HG02981 (cell line): ENCODE results near the gene FAM83G.

ENCODE experiments used
- ATAC-seq: cut with Tn5 transposase; IDR thresholded peaks from one replicate; pipeline ENCODE4 v1.9.1; 2021; ENCODE audit warnings: mild to moderate bottlenecking, moderate library complexity; ENCODE audit not compliant: unreplicated experiment

The FAM83G gene

DNA sequence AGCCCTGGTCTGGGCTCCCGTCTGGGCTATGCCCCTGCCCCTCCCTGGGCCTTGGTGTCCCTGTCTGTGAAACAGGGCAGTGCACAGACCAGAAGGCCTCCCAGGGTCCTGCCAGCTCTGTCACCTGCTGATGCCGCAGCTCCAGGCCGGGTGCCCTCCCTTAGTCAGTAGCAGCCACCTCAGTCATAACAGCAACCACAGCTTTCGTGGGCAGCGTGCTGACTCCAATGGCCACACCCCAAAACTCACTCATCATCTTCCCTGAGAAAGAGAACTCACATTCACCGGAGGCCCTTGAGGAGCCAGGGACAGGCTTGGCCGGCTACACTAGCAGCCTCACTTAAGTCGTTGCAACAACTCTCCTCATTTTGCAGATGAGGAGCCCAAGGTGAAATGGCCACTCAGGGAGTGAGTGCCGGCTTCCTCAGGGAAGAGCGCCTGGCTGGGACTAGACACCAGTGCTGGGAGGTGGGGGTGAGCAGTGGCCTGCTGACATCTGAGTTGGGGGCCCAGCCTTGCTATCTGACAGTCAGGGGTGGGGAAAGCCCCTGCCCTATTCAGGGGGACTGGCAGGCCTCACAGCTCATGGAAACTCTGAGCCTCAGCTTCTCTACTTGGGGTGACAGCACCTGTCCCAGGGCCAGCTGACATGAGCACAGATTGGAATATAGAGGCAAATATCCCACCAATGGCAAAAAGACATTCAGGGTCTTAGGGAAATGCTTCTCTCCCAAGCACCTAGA lies 30.0 kb downstream of the FAM83G start:
- no peak for ATAC-seq

DNA sequence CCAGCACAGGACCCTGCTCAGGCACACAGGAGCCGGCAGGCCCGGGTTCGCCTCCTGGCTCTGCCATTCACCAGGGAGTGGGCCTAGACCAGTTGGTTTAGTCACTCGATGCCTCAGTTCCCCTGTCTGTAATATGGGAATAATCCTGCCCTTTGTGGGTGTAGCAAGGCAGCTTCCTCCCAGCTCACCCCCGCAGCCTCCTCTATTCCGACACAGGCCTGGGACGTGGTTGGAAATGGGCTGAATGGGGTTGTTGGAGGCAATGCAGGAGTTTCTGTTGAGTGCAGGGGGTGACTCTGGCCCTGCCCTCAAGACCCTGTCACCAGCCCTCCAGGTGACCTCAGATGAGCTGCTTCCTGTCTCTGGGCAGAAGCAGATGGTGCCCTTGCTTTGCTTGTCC lies 32.8 kb downstream of the FAM83G start:
- no peak for ATAC-seq

DNA sequence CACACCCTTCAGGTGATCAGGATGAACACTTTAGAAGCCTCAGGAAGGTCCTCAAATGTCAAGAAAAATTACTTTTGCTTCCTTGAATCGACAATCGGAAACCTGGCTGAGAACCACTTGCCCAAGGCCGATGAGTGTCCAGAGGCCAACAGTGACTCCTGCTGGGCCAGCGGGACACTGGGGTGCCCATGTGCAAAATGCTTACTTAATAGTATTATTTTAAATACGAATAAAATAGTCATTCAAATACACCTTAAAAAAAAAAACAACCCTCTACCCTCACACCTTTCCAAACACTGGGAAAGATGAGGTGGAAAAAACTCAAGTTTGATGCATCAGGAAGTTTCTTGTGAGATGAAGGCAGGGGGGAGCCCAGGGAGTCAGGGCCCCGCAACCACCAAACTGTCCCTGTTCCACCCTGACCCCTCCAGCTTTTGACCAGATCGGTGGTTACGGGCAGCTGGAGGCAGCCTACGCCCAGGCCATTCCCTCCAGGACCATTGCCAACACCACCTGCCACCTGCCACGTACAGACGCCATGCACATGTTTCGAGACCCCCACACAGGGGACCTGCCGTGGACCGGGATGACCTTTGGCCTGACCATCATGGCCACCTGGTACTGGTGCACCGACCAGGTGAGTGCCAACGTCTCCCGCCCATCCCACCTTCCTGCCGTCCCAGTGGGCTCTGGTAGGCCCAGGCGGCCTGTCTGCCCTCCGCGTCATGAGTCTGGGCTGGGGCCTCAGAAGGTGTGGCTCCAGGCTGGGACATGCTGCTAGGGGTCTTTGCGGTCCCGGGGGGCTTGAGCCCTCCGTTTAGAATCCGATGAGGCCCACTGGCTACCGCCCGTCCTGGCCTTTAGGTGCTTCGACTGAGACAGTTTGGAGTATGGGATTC lies 33.7 kb downstream of the FAM83G start:
- no peak for ATAC-seq

DNA sequence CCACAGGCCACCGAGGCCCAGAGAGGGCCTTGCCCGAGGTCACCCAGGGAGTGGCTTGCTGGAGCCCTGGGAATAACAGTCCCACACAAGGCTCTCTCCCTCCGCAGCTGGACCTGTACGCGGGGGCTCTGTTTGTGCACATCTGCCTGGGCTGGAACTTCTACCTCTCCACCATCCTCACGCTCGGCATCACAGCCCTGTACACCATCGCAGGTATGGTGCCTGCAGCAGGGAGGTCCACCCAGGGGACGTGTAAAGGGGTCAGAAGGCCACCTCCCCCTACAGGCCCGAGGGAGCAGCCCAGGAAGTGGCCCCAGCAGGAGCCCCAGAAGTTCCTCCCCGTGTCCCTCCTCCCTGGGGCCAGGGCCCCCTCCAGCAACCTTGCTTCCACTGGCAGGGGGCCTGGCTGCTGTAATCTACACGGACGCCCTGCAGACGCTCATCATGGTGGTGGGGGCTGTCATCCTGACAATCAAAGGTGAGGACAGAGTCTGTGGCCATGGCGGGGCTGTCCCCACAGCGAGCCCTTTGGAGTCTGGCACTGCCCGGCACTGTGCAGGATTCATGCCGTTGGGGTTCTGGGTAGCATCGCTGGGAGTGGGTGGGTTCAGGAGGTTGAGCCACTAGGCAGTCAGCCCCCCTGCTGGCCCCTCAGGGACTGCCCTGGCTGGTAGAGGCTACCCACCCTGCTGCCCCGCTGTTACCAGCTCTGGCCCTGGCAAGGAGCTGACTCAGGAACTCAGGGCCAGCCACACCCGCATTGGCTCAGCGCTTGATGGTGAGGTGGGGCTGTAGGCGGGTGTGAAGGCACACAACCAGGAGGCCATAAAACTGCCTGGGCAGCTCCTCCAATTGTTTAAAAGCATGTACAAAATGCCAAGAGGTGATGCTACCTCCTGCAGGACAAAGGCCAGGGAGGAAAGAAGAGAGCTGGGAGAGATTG lies 35.3 kb downstream of the FAM83G start:
- no peak for ATAC-seq

DNA sequence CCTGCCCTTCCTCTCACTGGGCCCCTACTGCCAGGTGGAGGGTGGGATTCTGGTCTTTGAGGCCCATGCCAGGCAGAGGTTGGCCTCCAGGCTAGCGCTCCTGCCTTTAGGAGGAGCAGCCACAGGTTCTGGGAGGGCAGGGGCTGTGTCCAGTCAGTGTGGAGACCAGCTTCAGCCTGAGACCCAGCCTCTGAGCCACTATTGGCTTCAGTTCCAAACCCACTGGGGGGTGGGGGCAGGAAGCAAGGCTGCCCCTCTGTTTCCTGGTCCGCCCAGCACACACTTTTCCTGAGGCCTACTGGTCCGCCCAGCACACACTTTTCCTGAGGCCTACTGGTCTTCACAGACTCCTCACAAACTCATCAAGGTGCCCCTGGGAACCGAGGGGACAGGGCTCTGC lies 36.2 kb downstream of the FAM83G start:
- no peak for ATAC-seq

DNA sequence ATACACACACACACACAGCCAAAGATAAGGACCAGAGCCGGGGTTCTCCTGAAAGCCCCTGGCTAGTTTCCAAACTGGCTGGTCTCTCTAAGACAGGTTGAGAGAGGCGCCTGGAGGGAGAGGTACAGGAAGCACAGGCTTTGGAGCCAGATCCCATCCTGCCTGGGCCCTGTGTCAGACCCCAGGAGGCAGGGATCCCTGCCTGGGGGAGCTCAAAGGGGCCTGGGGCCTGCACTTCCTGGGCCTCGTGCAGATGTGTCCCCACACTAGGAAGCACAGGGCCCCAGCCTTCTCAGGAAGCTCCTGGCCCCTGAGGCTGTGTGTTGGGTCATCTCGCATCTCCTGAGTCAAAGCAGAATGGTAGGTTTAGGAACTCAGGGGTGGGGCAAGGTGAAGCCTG lies 36.6 kb downstream of the FAM83G start:
- no peak for ATAC-seq

DNA sequence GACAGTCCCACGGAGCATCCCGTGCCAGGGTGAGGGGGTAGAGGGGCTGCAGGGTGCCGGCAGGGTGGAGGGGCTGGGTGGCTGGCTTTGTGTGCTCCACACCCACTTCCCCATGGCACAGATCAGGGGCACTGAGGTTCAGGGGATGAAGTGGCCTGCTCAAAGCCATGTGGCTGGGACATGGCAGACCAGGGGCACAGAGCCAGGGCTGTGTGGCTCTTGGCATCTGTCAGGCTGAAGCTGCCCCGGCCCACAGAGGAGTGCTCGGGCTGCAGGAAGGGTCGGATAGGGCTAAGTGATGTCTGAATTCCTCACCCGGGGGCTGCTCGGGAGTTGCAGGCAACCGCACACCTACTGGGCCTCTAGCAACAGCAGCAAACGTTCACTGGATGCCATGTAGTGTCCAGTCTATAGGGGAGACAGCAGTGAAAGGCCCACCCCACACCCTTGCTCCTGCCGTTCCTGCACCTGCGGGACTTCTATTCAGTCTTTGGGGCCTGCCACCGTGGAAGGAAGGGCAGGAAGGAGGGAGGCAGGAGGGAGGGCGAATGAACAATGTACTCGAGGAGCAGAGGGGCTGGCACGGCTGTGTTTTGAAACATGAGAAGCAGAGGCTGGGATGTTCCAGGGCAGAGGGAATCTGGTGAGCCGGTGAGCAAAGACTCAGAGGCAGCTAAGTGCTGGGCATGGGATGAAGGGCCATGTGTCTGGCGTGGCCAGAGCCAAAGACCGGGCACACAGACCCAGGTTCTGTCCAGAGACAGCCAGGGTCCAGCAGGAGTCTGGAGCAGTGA lies 37.5 kb downstream of the FAM83G start:
- no peak for ATAC-seq

DNA sequence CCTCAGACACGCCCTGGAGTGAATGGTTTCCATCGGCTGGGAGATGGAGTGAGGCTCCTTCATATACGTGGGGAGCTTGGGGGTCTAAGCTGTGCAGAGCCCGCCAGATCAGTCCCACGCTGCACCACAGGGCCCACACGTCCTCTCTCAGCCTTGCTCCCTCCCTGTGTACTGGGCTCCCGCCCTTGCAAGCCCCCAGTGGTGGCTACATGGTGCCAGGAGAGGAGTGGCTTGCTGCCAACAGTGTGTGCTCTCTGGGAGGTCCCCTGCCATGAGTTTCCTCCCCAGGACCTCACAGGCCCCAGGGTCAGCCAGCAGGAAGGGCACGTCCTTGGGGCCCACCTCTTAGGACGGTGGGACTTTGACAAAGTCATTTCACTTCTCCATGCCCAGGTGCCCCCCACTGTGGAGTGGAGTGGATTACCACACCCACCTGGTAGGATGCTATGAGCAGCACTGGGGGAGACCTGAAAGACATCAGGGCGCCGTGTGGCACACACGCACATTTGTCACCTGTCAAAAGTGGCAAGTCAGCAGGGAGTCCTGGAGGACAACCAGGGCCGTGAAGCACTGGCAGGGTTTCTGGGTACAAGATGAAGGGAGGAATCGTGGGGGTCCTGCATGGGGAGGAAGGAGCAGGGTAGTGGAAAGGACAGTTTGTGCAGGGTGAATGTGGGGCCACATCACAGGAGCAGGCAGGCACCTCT lies 38.9 kb downstream of the FAM83G start:
- no peak for ATAC-seq

DNA sequence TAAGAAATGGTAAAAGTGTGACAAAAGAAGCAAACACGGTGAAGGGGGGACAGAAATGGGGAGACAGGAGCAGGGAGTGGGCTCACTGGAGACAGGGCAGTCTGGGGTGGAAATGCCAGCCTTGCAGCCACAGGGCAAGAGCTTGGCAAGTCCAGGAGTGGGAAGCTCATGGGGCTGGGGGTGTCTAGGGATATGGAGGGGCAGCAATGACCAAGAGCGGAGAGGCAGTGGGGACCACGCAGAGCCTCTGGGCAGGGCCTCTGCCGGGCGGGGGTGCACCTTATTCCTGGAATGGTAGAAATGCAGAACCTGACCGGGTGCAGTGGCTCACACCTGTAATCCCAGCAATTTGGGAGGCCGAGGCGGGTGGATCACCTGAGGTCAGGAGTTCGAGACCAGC lies 40.0 kb downstream of the FAM83G start:
- ATAC-seq, result no peak

DNA sequence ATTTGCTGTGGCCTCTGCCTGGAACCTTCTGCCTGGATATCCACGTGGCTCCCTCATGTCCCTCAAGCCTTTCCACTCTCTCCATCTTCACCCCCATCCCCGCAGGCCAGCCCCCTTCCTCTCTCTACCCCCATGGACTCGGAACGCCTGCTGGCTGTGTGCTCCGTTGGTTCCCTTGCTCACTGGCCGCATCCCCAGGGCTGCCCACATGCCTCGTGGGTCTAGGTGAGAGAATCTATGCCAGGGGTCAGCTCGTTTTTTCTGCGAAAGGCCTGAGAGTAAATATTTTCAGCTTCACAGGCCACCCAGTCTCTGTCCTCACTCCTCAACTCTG lies 40.6 kb downstream of the FAM83G start:
- ATAC-seq, result no peak

DNA sequence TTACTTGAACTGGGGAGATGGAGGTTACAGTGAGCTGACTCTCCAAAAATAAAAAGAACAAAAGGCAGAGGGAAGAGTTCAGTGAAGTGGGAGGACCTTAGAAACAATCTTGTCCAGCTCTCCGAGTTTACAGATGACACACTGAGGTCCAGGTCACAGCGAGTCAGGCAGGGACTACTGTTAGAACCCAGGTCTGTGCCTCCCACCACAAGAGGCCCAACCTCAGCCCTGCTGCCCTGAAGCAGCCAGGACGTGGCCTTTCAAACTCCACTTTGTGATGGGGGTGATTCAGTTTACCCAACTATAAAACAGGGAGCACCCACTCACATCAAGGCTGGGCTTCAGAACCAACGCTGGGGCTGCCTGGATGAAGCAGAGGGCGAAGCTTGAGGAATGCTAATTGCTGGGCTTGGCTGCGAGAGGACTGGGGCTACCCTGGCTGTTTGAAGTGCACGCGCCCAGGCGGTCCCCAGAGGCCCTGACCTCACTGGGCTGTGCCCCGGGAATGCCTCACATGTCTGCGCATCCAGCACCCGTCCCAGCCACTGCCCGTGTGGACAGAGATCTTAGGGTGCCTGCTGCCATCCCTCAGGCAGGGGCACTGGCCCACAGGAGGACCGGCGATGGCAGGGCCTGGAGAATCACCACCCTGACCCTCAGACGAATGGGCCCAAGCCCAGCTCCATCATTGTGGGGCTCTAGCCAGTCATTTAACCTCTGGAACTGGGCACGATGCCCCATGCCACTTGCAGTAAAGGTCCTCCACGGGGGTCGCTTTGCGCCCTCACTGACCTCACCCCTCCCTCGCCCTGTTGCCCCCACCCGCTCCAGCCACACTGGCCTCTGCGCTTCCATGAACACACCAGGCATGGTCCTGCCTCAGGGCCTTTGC lies 41.2 kb downstream of the FAM83G start:
- no peak for ATAC-seq

DNA sequence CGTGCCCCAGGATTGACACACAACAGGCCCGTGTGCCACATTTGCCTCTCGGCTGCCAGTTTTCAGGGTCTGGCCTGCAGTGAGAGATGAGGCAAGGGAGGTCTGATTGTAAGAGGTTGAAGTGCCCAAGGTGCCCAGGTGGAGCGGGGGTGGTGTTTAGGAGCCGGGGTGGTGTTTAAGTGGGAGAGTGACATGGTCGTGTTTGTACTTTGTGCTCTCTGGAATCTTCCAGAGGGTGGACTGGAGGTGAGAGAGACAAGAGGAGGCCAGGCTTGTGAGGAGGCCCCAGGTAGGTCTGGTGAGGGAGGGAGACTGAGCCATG lies 42.1 kb downstream of the FAM83G start:
- no peak for ATAC-seq

DNA sequence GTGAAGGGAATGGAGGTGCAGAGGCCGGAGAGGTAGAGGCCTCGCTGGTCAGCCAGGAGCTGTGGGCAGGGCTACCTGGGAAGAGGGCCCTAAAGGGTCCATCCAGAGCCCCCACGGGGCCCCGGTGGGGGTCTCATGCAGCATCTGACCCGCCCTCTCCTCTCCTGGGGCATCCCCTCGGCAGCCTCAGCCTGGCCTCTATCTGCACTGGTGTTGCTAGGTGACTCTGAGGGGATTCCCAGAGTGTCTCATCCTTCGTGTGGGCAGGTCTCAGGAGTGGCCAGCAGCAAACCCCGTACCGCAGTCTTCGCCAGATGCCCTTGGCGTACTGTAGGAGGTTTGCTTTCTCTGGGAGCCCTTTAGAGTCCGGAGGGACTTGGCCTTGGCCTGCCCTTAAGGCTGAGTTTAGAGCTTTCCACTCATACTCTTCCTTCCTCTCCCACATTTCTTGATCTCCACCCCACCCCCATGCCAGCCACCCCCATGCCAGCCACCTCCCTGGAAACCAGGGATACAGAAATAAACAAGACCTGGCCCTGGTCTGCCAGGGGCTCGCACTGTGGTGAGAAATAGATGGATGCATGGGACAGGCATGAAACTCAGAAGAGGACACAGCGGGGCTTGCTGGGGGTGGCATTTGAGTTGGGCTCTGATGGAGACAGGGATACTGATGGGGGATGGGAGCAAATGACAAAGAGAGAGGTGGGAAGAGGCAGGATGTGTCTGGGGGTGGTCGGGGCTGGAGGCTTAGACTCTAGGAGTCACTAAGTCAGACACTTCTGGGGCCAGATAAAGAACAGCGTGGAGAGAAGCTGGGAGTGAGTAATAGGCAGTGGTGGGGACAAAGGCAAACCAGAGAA lies 42.7 kb downstream of the FAM83G start:
- ATAC-seq, result no peak

DNA sequence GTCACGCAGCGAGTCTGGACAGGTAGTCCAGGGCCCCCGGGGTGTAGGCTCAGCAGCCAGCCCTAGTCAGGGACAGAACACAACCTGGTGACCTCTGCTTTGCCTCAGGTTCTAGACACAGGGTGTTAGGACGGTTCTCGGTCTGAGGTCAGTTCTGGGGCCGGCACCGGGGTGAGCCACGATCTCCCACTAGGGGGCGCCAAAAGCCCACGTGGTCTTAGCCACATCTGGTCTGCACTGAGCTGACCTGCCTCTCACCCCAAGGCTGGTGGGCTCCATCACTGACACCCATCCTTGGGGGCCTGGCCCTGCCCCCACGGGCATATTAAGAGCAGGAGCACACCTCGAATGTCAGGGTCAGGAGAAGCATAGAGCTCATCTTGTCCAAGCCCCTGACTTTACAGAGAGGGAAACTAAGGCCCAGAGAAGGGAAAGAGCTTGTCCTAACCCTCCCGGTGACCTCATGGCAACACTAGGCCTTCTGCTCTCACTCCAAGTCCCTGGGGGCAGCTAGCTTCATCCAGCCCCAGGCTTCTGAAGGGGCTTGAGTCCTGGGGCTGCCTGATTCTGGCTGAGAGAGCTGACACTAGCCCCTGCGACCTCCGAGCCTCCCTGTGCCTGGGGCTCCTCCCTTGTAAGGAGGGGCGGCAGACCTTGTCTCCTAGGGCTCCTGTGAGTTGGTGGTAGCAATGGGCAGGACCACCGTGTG lies 43.6 kb downstream of the FAM83G start:
- peak; percentile 68 for ATAC-seq

DNA sequence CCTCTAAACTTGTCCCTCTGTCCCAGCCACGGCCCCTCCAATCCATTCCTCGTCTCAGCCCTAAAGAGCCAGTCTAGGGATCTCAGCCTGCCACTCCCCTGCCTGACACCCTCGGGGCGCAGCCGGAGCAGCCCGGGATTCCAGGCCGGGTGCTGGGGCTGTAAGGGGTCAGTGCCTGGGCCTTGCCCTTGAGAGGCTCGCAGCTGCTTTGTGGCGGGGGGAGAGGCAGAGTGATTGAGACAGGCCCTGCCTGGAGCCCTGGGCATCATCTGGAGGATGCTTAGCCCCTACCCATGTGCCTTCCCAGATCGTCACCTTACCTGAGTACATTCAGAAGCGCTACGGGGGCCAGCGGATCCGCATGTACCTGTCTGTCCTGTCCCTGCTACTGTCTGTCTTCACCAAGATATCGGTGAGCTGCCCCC lies 44.3 kb downstream of the FAM83G start:
- no peak for ATAC-seq

DNA sequence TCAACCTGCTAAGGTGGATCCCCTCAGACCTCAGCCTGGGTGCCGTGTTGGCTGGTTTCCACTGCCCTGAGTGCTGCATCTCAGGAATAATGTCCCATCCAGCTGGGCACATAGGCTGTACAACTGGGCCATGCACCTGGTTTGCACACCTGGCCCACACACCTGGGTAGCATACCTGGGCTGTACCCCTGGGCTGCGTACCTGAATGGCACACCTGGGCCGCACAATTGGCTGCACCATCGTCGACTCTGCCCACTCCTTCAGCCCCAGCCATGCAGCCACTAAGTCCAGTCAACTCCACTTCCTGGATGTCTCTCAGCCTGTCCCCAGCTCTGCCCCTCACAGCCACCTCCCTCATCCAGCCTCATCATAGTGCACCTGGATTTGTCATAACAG lies 44.7 kb downstream of the FAM83G start:
- no peak for ATAC-seq

DNA sequence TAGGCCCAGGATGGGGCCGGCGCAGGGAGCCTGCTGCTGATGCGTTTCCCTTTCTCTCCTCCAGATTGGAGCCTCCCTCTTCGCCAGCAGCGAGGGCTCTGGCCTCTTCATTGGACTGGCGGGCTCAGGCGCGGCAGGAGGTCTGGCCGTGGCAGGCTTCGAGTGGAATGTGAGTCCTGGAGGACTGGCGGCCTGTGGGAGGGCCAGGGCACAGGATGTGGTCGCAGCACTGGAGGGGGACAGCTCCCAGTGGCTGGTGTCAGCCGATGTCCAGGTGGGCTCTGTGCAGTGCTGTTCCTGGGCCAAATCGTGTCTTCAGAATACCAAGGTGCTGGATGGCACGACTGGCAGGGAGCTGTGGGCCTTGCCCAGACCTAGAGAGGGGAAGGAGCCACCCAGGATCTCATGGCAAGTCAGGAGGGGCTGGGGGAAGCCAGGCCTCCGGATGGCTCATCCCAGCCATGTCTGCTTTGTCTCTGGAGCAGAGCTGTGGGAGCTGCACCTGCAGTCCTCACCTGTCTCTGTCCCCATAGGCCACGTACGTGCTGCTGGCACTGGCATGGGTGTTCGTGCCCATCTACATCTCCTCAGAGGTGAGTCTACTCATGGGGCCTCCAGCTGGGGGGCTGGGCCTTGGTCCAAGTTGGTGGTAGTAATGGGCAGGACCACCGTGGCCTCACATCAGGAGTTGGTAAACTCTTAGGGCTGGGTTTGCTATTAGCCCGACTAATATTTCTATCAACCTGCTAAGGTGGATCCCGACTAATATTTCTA lies 45.3 kb downstream of the FAM83G start:
- no peak for ATAC-seq
